Measurements from ENCODE around the gene TTYH3.

Gene TTYH3

DNA sequence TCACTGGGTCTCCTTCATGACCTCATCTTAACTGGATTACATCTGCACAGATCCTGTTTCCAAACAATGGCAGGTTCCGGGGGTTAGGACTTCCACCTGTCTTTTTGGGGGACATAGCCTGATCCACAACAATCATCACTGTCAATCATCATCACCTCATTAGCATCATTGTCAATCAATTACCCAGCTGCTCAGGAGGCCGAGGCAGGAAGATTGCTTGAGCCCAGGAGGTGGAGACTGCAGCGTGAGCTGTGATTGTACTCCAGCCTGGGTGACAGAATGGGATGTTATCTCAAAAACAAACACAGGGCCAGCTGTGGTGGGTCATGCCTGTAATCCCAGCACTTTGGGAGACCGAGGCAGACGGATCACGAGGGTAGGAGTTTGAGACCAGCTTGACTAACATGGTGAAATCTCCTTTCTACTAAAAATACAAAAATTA lies 74.9 kb downstream of the TTYH3 start (continued):
- TF ChIP-seq OSR2 (tag by site-specific recombination; IDR thresholded peaks at IDR 0.05): peak; percentile 66
- no peak for TF ChIP-seq ZNF677 (tag by site-specific recombination; IDR thresholded peaks at IDR 0.05)
- TF ChIP-seq ZNF530 (tag by site-specific recombination; IDR thresholded peaks at IDR 0.05; ENCODE audit: low read depth): no peak
- no peak for TF ChIP-seq SCRT2 (tag by site-specific recombination; IDR thresholded peaks at IDR 0.05)
- no peak for TF ChIP-seq SALL2 (tag by site-specific recombination; IDR thresholded peaks at IDR 0.05; ENCODE audit: borderline replicate concordance)
- no peak for TF ChIP-seq ZNF837 (tag by site-specific recombination; IDR thresholded peaks at IDR 0.05)
- no peak for TF ChIP-seq INSM2 (tag by site-specific recombination; IDR thresholded peaks at IDR 0.05)
- TF ChIP-seq IKZF3 (tag by site-specific recombination; IDR thresholded peaks at IDR 0.05): no peak

GRCh38 chr7:2707481-2707880 lies 75.7 kb downstream of the TTYH3 start:
- ChIA-PET POLR2A (no interaction called here), CTCF (interaction anchor here (0.6 to 5.2 kb wide), 7 partner anchors 8 to 723 kb away, joined by 3 to 39 read pairs (median 5); partner anchors contain the start of gene AMZ1)
- Histone ChIP-seq H3K27ac (ENCODE audit: extremely low read depth, low read depth, low read length) (no peak overlapping the region), H3K36me3 (ENCODE audit: control insufficient read depth in 2 of 2, insufficient read depth in 1 of 2, low read length in 2 of 2) (no peaks in the 10 kb centered on the region), H3K4me3 (ENCODE audit: low read depth, low read length) (no peak overlapping the region), H3K4me1 (ENCODE audit: control insufficient read depth, insufficient read depth, low read length) (no peaks in the 10 kb centered on the region), H3K9me3 (ENCODE audit: control insufficient read depth, insufficient read depth, low read depth, low read length) (no peaks in the 10 kb centered on the region)
- TF ChIP-seq ZNF214 (tag by site-specific recombination; IDR thresholded peaks at IDR 0.05; ENCODE audit: borderline replicate concordance): no peak
- no peak for TF ChIP-seq ZNF707 (tag by site-specific recombination; IDR thresholded peaks at IDR 0.05)
- TF ChIP-seq ZNF843 (tag by site-specific recombination; IDR thresholded peaks at IDR 0.05): no peak
- no peak for TF ChIP-seq ZNF433 (tag by site-specific recombination; IDR thresholded peaks at IDR 0.05; ENCODE audit: low read depth)
- no peak for TF ChIP-seq TRIM28 (IDR thresholded peaks at IDR 0.05; ENCODE audit: borderline replicate concordance, low read length)
- peak; percentile 13; the same call in 1 of the 2 replicates for TF ChIP-seq ZIC2 (tag by site-specific recombination; IDR thresholded peaks at IDR 0.05)

- ChIA-PET POLR2A (no interaction called here), CTCF (interaction anchor here (0.7 to 5.2 kb wide), 6 partner anchors 8 to 239 kb away, joined by 3 to 39 read pairs (median 6); partner anchors contain the start of gene AMZ1)
- H3K4me1 ChIP-seq (ENCODE audit: control insufficient read depth, insufficient read depth, low read length): no peaks in the 10 kb centered on the region
Observed at GRCh38 chr7:2708041-2708440, 76.3 kb downstream of the TTYH3 start.

More at GRCh38 chr7:2708041-2708440, 76.3 kb downstream of the TTYH3 start:
- Histone ChIP-seq H3K36me3 (ENCODE audit: control insufficient read depth in 2 of 2, insufficient read depth in 1 of 2, low read length in 2 of 2) (no peaks in the 10 kb centered on the region), H3K9me3 (ENCODE audit: control insufficient read depth, insufficient read depth, low read depth, low read length) (no peaks in the 10 kb centered on the region), H3K4me3 (ENCODE audit: low read depth, low read length) (no peak overlapping the region), H3K27ac (ENCODE audit: extremely low read depth, low read depth, low read length) (no peak overlapping the region)
- TF ChIP-seq ZNF555 (tag by site-specific recombination; conservative IDR thresholded peaks at IDR 0.05): no peak
- TF ChIP-seq ZNF529 (tag by site-specific recombination; IDR thresholded peaks at IDR 0.05; ENCODE audit: insufficient replicate concordance): no peak
- no peak for TF ChIP-seq YY2 (tag by site-specific recombination; IDR thresholded peaks at IDR 0.05)
- no peak for TF ChIP-seq KLF10 (tag by site-specific recombination; IDR thresholded peaks at IDR 0.05)
- TF ChIP-seq, protein P1, sequence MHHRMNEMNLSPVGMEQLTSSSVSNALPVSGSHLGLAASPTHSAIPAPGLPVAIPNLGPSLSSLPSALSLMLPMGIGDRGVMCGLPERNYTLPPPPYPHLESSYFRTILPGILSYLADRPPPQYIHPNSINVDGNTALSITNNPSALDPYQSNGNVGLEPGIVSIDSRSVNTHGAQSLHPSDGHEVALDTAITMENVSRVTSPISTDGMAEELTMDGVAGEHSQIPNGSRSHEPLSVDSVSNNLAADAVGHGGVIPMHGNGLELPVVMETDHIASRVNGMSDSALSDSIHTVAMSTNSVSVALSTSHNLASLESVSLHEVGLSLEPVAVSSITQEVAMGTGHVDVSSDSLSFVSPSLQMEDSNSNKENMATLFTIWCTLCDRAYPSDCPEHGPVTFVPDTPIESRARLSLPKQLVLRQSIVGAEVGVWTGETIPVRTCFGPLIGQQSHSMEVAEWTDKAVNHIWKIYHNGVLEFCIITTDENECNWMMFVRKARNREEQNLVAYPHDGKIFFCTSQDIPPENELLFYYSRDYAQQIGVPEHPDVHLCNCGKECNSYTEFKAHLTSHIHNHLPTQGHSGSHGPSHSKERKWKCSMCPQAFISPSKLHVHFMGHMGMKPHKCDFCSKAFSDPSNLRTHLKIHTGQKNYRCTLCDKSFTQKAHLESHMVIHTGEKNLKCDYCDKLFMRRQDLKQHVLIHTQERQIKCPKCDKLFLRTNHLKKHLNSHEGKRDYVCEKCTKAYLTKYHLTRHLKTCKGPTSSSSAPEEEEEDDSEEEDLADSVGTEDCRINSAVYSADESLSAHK (tag by site-specific recombination; IDR thresholded peaks at IDR 0.05): no peak
- no peak for TF ChIP-seq ZNF433 (tag by site-specific recombination; IDR thresholded peaks at IDR 0.05; ENCODE audit: low read depth)
- no peak for TF ChIP-seq ZNF521 (tag by site-specific recombination; IDR thresholded peaks at IDR 0.05)
- no peak for TF ChIP-seq ZNF133 (tag by site-specific recombination; IDR thresholded peaks at IDR 0.05)

Measured in HEK293 (cell line).